HepG2 (cell line): ENCODE measurements around the gene CCT7. TPM values are rescaled to one million over a fixed set of nuclear protein-coding genes. Genes with fewer than 3 reads are reported as not detected.
A peak's percentile ranks its signal among the peaks of the same experiment; 100 is the strongest.

ENCODE experiments used
- KLF9 ChIP-seq: IDR thresholded peaks from 2 replicates; pipeline ENCODE4 v1.6.1; 2016; ENCODE audit warnings: low read depth
- MED1 ChIP-seq: sonication (generic); formaldehyde crosslinking; IDR thresholded peaks from 2 replicates; pipeline ENCODE4 v1.4.0; 2020; ENCODE audit warnings: missing genetic modification reagents
- PPARG ChIP-seq: conservative IDR thresholded peaks from 2 replicates; pipeline ENCODE4 v1.6.1; 2016; ENCODE audit warnings: missing biosample characterization, missing genetic modification reagents
- RBAK ChIP-seq: sonication (generic); formaldehyde crosslinking; IDR thresholded peaks from 2 replicates; pipeline ENCODE4 v1.5.1; 2020; ENCODE audit warnings: mild to moderate bottlenecking, missing genetic modification reagents
- SIN3B ChIP-seq: fragments of 150-350 bp; IDR thresholded peaks from 2 replicates; pipeline ENCODE4 v1.6.1; 2014; ENCODE audit warnings: low read length
- SP5 ChIP-seq: IDR thresholded peaks from 2 replicates; pipeline ENCODE4 v1.6.1; 2016; ENCODE audit warnings: low read depth, borderline replicate concordance
- TRIM24 ChIP-seq: sonication (generic); formaldehyde crosslinking; IDR thresholded peaks from 2 replicates; pipeline ENCODE4 v1.8.0; 2022; ENCODE audit warnings: mild to moderate bottlenecking, missing genetic modification reagents
- XRCC5 ChIP-seq: fragments of 200-400 bp; formaldehyde crosslinking; optimal IDR thresholded peaks from 2 replicates; pipeline ENCODE3; 2017; ENCODE audit warnings: mild to moderate bottlenecking, low read length
- ZC3H4 ChIP-seq: sonication (generic); formaldehyde crosslinking; IDR thresholded peaks from 2 replicates; pipeline ENCODE4 v1.4.0; 2020; ENCODE audit warnings: missing genetic modification reagents, borderline replicate concordance
- ZKSCAN1 ChIP-seq: fragments of 150-350 bp; IDR thresholded peaks from 2 replicates; pipeline ENCODE4 v1.6.1; 2014; ENCODE audit warnings: low read length
- ZNF101 ChIP-seq: sonication (generic); formaldehyde crosslinking; IDR thresholded peaks from 2 replicates; pipeline ENCODE4 v1.4.0; 2020; ENCODE audit warnings: mild to moderate bottlenecking, low read depth, missing genetic modification reagents, borderline replicate concordance
- ZNF274 ChIP-seq: sonication (generic); formaldehyde crosslinking; IDR thresholded peaks from 2 replicates; pipeline ENCODE4 v1.5.1; 2020; ENCODE audit warnings: mild to moderate bottlenecking, missing genetic modification reagents
- ZNF432 ChIP-seq: sonication (generic); formaldehyde crosslinking; IDR thresholded peaks from 2 replicates; pipeline ENCODE4 v1.5.0; 2020; ENCODE audit warnings: missing genetic modification reagents, mild to moderate bottlenecking, borderline replicate concordance
- ZNF562 ChIP-seq: sonication (generic); formaldehyde crosslinking; IDR thresholded peaks from 2 replicates; pipeline ENCODE4 v1.8.0; 2022; ENCODE audit warnings: missing genetic modification reagents, borderline replicate concordance
- ZNF605 ChIP-seq: sonication (generic); formaldehyde crosslinking; IDR thresholded peaks from 2 replicates; pipeline ENCODE4 v1.8.0; 2022; ENCODE audit warnings: mild to moderate bottlenecking, missing genetic modification reagents
- polyA plus RNA-seq, 8 experiments: library from polyadenylated mRNA; depleted of rRNA in 3 of 8; stranded (reverse) in 7 of 8; unstranded in 1 of 8; fragments of >200 nt; fragmentation: Illumina TruSeq in 4 of 8; extraction: Trizol in 4 of 8; gene quantifications; 2 replicates each; pipeline versions ENCODE4 v1.2.1 to v1.2.3, GENCODE V29; 2011 to 2016; ENCODE audit warnings: low read depth in 4 of 8, missing spikeins in 1 of 8, mixed read lengths in 1 of 8; ENCODE audit not compliant: insufficient read depth in 1 of 8
- total RNA-seq, 5 experiments: library from RNA; depleted of rRNA; stranded (reverse); fragments of >200 nt; fragmentation: Illumina TruSeq; extraction: Trizol; gene quantifications; 2 replicates each; pipeline ENCODE4 v1.2.3, GENCODE V29; 2016; ENCODE audit warnings: low read depth in 1 of 5
- TF ChIP-seq, protein P1 (sequence below): sonication (generic); formaldehyde crosslinking; IDR thresholded peaks from 2 replicates; pipeline ENCODE4 v1.8.0; 2022; ENCODE audit warnings: mild to moderate bottlenecking, missing genetic modification reagents, borderline replicate concordance
- TF ChIP-seq, protein P2 (sequence below): sonication (generic); formaldehyde crosslinking; conservative IDR thresholded peaks from 2 replicates; pipeline ENCODE4 v1.8.0; 2022; ENCODE audit warnings: missing genetic modification reagents
- TF ChIP-seq, protein P3 (sequence below): sonication (generic); formaldehyde crosslinking; IDR thresholded peaks from 2 replicates; pipeline ENCODE4 v1.5.0; 2020; ENCODE audit warnings: mild to moderate bottlenecking, missing genetic modification reagents
- TF ChIP-seq, protein P4 (sequence below): sonication (generic); formaldehyde crosslinking; IDR thresholded peaks from 2 replicates; pipeline ENCODE4 v1.8.1; 2023; ENCODE audit warnings: mild to moderate bottlenecking, missing genetic modification reagents
- TF ChIP-seq, protein P5 (sequence below): sonication (generic); formaldehyde crosslinking; IDR thresholded peaks from 2 replicates; pipeline ENCODE4 v1.4.0; 2020; ENCODE audit warnings: low read depth, missing genetic modification reagents

The CCT7 gene
- total and polyA plus RNA-seq, 2 of the 13 experiments (the other 11 are each of a cell fraction or from before 2014, with no cell fraction given), result 347 to 517 TPM

DNA sequence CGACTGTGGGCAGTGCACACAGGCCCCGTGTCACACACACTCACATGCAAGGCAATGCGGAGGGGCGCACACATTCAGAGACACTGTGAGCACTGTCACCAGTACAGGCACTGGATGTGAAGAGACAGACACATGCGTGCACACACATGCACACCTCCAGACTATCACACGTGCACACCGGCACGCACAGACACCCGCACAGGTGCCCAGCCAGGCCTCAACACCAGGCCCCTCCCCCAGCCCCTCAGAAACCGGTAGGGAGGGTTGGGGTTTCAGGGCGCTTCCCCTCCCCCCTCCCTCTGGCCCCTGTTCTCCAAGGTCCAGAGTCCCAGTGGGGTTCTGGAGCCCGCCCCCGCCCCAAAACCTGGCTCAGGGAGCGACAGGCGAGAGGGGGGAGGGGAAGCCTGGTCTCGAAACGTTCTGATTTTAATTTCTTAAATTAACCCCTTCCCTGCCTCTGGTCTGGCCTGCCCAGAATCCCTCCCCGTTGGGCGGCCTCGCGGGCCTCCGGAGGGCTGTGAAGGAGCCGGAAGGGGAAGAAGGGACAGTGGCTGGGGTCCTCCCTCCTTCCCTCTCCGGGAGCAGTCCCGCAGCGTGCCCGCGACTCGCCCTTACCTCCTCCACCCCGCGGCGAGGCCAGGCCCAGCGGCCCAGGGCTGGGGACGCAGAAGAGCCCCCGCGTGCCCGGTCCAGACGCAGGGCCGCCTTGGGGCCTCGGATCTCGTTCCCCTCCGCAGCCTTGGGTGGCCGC is 49.6 kb downstream of the CCT7 start (continued):
- TF ChIP-seq, protein P1, sequence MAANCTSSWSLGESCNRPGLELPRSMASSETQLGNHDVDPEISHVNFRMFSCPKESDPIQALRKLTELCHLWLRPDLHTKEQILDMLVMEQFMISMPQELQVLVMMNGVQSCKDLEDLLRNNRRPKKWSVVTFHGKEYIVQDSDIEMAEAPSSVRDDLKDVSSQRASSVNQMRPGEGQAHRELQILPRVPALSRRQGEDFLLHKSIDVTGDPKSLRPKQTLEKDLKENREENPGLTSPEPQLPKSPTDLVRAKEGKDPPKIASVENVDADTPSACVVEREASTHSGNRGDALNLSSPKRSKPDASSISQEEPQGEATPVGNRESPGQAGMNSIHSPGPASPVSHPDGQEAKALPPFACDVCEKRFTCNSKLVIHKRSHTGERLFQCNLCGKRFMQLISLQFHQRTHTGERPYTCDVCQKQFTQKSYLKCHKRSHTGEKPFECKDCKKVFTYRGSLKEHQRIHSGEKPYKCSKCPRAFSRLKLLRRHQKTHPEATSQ (CRISPR knock-in tag), result no peak
- TF ChIP-seq, protein P2, sequence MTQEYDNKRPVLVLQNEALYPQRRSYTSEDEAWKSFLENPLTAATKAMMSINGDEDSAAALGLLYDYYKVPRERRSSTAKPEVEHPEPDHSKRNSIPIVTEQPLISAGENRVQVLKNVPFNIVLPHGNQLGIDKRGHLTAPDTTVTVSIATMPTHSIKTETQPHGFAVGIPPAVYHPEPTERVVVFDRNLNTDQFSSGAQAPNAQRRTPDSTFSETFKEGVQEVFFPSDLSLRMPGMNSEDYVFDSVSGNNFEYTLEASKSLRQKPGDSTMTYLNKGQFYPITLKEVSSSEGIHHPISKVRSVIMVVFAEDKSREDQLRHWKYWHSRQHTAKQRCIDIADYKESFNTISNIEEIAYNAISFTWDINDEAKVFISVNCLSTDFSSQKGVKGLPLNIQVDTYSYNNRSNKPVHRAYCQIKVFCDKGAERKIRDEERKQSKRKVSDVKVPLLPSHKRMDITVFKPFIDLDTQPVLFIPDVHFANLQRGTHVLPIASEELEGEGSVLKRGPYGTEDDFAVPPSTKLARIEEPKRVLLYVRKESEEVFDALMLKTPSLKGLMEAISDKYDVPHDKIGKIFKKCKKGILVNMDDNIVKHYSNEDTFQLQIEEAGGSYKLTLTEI (CRISPR knock-in tag), result no peak
- TF ChIP-seq ZNF562 (CRISPR knock-in tag), result no peak
- no peak for TF ChIP-seq ZNF274 (CRISPR knock-in tag)
- TF ChIP-seq MED1 (CRISPR knock-in tag), result peak; percentile 49; the same call in 1 of the 2 replicates
- TF ChIP-seq KLF9 (CRISPR knock-in tag), result no peak
- no peak for TF ChIP-seq RBAK (CRISPR knock-in tag)
- TF ChIP-seq TRIM24 (CRISPR knock-in tag), result no peak
- no peak for TF ChIP-seq ZNF605 (CRISPR knock-in tag)
- TF ChIP-seq, protein P3, sequence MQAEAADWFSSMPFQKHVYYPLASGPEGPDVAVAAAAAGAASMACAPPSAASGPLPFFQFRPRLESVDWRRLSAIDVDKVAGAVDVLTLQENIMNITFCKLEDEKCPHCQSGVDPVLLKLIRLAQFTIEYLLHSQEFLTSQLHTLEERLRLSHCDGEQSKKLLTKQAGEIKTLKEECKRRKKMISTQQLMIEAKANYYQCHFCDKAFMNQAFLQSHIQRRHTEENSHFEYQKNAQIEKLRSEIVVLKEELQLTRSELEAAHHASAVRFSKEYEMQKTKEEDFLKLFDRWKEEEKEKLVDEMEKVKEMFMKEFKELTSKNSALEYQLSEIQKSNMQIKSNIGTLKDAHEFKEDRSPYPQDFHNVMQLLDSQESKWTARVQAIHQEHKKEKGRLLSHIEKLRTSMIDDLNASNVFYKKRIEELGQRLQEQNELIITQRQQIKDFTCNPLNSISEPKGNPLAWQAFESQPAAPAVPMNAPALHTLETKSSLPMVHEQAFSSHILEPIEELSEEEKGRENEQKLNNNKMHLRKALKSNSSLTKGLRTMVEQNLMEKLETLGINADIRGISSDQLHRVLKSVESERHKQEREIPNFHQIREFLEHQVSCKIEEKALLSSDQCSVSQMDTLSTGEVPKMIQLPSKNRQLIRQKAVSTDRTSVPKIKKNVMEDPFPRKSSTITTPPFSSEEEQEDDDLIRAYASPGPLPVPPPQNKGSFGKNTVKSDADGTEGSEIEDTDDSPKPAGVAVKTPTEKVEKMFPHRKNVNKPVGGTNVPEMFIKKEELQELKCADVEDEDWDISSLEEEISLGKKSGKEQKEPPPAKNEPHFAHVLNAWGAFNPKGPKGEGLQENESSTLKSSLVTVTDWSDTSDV, result 0 out of 2 replicates have a peak, but pooled peaks have one; percentile 74
- TF ChIP-seq, protein P4, sequence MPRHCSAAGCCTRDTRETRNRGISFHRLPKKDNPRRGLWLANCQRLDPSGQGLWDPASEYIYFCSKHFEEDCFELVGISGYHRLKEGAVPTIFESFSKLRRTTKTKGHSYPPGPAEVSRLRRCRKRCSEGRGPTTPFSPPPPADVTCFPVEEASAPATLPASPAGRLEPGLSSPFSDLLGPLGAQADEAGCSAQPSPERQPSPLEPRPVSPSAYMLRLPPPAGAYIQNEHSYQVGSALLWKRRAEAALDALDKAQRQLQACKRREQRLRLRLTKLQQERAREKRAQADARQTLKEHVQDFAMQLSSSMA (CRISPR knock-in tag), result no peak
- no peak for TF ChIP-seq SIN3B
- TF ChIP-seq XRCC5, result no peak
- TF ChIP-seq, protein P5, sequence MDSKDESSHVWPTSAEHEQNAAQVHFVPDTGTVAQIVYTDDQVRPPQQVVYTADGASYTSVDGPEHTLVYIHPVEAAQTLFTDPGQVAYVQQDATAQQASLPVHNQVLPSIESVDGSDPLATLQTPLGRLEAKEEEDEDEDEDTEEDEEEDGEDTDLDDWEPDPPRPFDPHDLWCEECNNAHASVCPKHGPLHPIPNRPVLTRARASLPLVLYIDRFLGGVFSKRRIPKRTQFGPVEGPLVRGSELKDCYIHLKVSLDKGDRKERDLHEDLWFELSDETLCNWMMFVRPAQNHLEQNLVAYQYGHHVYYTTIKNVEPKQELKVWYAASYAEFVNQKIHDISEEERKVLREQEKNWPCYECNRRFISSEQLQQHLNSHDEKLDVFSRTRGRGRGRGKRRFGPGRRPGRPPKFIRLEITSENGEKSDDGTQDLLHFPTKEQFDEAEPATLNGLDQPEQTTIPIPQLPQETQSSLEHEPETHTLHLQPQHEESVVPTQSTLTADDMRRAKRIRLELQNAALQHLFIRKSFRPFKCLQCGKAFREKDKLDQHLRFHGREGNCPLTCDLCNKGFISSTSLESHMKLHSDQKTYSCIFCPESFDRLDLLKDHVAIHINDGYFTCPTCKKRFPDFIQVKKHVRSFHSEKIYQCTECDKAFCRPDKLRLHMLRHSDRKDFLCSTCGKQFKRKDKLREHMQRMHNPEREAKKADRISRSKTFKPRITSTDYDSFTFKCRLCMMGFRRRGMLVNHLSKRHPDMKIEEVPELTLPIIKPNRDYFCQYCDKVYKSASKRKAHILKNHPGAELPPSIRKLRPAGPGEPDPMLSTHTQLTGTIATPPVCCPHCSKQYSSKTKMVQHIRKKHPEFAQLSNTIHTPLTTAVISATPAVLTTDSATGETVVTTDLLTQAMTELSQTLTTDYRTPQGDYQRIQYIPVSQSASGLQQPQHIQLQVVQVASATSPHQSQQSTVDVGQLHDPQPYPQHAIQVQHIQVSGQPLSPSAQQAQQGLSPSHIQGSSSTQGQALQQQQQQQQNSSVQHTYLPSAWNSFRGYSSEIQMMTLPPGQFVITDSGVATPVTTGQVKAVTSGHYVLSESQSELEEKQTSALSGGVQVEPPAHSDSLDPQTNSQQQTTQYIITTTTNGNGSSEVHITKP (CRISPR knock-in tag), result no peak
- no peak for TF ChIP-seq ZNF432 (CRISPR knock-in tag)
- TF ChIP-seq ZNF101, result no peak
- TF ChIP-seq ZKSCAN1, result no peak
- no peak for TF ChIP-seq PPARG (CRISPR knock-in tag)
- no peak; the same call in 1 of the 2 replicates for TF ChIP-seq SP5 (CRISPR knock-in tag)
- TF ChIP-seq ZC3H4 (CRISPR knock-in tag), result no peak
